ENCODE measurements around the gene TSSK3.

GRCh38 chr1:32331549-32331948 is 30.8 kb upstream of the TSSK3 start:
- TF ChIP-seq CTCF (conservative IDR thresholded peaks at IDR 0.05; ENCODE audit: low read depth, low read length) (no peak), EZH2 (IDR thresholded peaks at IDR 0.05; ENCODE audit: borderline replicate concordance, low read depth, low read length, poor library complexity, severe bottlenecking) (no peak)
